Motor neuron (in vitro differentiated cells): ENCODE measurements around the gene PITX1. TPM values are rescaled to one million over a fixed set of nuclear protein-coding genes. Genes with fewer than 3 reads are reported as not detected.
"Not testable (repeated sequence)": the region's sequence is repeated elsewhere in the genome, so short reads cannot be mapped to it uniquely, and the experiment has no call there.

Source experiments
- ATAC-seq, 8 experiments: fragments of 200-7000 bp; cut with Tn5 transposase; replicated peaks in 6 of 8; 2 replicates each; pipeline ENCODE4 v1.8.0; 2021; ENCODE audit warnings: mild to moderate bottlenecking in 8 of 8, moderate library complexity in 8 of 8
- H3K27ac ChIP-seq, 2 donors: fragments of 250-450 bp; sonication (Bioruptor Pico); 2 replicates each; pipeline ENCODE4 v1.9.0; 2021; ENCODE audit warnings: antibody characterized with exemption in 2 of 2, mild to moderate bottlenecking in 2 of 2, moderate library complexity in 1 of 2
- H3K4me1 ChIP-seq, 2 donors: fragments of 250-450 bp; sonication (Bioruptor Pico); replicated peaks in 1 of 2; 2 replicates each; pipeline ENCODE4 v1.6.1; 2021; ENCODE audit warnings: antibody characterized with exemption in 2 of 2, mild to moderate bottlenecking in 2 of 2, moderate library complexity in 1 of 2
- H3K4me3 ChIP-seq, 5 donors: fragments of 250-450 bp; sonication (Bioruptor Pico); 2 replicates each; pipeline ENCODE4 v1.9.0; 2021; ENCODE audit warnings: antibody characterized with exemption in 5 of 5, mild to moderate bottlenecking in 5 of 5, moderate library complexity in 4 of 5
- WGBS, 10 experiments: fragments of 450-650 bp; shearing (Covaris generic); methylation state at CpG; one replicate each; pipeline ENCODE4 v1.0.0; 2022; 5-methylcytosine and 5-hydroxymethylcytosine counted together
- in situ Hi-C, 9 experiments: fragments of 400-800 bp; cut with MboI; loops; one replicate each; pipeline ENCODE4 v1.15.0; 2021; ENCODE audit warnings: low sequenced_read_pairs in 9 of 9, low pct_unique_long_range_greater_than_20kb in 2 of 9; ENCODE audit not compliant: unreplicated experiment in 9 of 9
- total RNA-seq, 8 experiments: library from RNA; unstranded; fragments of 300-600 nt; gene quantifications; 2 replicates each; pipeline versions ENCODE4 v1.2.3 to v1.2.4, GENCODE V29; 2022

PITX1 gene
- total RNA-seq, 8 experiments from 2014 or later: 0.16 to 8.6 (median 0.71) TPM; not detected in 1

GRCh38 chr5:135007749-135008363, 26.2 kb downstream of the PITX1 start:
- 33 to 100% (median 76%) methylated on average over 1 to 5 of the region's 11 CpGs; no CpG with 5 or more reads in 3 of the 10 experiments for WGBS, 10 experiments
- Histone ChIP-seq H3K4me1 (no peaks in the 10 kb centered on the region), H3K27ac (no peak overlapping the region), H3K4me3 (no peak overlapping the region)
- in situ Hi-C loops: no loop called here
- no peak for ATAC-seq

GRCh38 chr5:135007305-135007704, 26.7 kb downstream of the PITX1 start:
- in situ Hi-C loops: no loop called here
- no peak overlapping the region for H3K4me3 ChIP-seq
- H3K4me1 ChIP-seq: no peaks in the 10 kb centered on the region
- no peak overlapping the region for H3K27ac ChIP-seq
- ATAC-seq: no peak
- 40 to 100% (median 80%) methylated on average over 1 to 3 of the region's 9 CpGs; no CpG with 5 or more reads in 7 of the 10 experiments for WGBS, 10 experiments

- WGBS, 10 experiments: 94% methylated on average over 2 of the region's 3 CpGs; no CpG with 5 or more reads in 9 of the 10 experiments
- in situ Hi-C loops: no loop called here
- no peak overlapping the region for H3K4me3 ChIP-seq
- ATAC-seq: no peak
- no peaks in the 10 kb centered on the region for H3K4me1 ChIP-seq
- H3K27ac ChIP-seq: no peak overlapping the region
These were observed 29.0 kb downstream of the PITX1 start for GRCh38 chr5:135005076-135005475.

- 20 to 60% (median 50%) methylated on average over 1 to 3 of the region's 3 CpGs; no CpG with 5 or more reads in 5 of the 10 experiments for WGBS, 10 experiments
- ATAC-seq: no peak
- in situ Hi-C loops: no loop called here
- H3K4me1 ChIP-seq: no peaks in the 10 kb centered on the region
- no peak overlapping the region for H3K27ac ChIP-seq
- no peak overlapping the region for H3K4me3 ChIP-seq
These were observed 29.7 kb downstream of the PITX1 start for GRCh38 chr5:135004376-135004775.

- H3K27ac ChIP-seq, ATAC-seq, in situ Hi-C loops, H3K4me1 ChIP-seq, H3K4me3 ChIP-seq: not testable (repeated sequence)
- WGBS, 10 experiments: 60 to 100% methylated on average over 1 to 2 of the region's 5 CpGs; no CpG with 5 or more reads in 8 of the 10 experiments
These were observed 36.0 kb downstream of the PITX1 start for GRCh38 chr5:134998068-134998467.

DNA sequence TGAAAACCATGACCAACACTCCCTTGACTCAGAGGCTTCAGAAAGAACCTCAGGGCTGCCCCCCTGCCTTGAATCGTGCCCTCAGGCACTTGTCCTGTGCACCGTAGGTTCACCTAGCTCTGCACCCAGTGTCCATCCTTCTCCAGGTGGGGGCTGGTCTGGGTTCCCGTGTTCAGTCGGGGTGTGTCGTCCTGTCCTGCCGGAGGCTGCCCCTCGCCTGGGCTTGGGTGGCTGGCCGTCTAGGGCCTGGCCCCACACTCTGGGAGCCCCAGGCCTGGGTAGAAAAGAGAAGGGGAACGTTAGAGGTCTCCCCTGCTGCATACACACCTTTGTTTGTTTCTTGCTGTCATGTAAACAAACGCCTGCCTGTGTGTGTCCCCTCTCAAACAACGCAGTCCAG, 37.0 kb downstream of the PITX1 start:
- 30 to 100% (median 60%) methylated on average over 1 to 10 of the region's 11 CpGs; no CpG with 5 or more reads in 5 of the 10 experiments for WGBS, 10 experiments
- no peak overlapping the region for H3K27ac ChIP-seq
- ATAC-seq: no peak
- H3K4me1 ChIP-seq: no peaks in the 10 kb centered on the region
- in situ Hi-C loops: no loop called here
- no peak overlapping the region for H3K4me3 ChIP-seq

- in situ Hi-C loops: no loop called here
- H3K4me3 ChIP-seq: no peak overlapping the region
- H3K27ac ChIP-seq: no peak overlapping the region
- ATAC-seq: no peak
- H3K4me1 ChIP-seq: no peaks in the 10 kb centered on the region
- WGBS, 10 experiments: 33 to 100% (median 48%) methylated on average over 1 to 2 of the region's 8 CpGs; no CpG with 5 or more reads in 6 of the 10 experiments
These were observed 38.1 kb downstream of the PITX1 start for GRCh38 chr5:134995850-134996402.

- 60 to 95% (median 81%) methylated on average over 2 of the region's 2 CpGs; no CpG with 5 or more reads in 3 of the 10 experiments for WGBS, 10 experiments
- no peaks in the 10 kb centered on the region for H3K4me1 ChIP-seq
- H3K27ac ChIP-seq: no peak overlapping the region
- in situ Hi-C loops: no loop called here
- no peak for ATAC-seq
- no peak overlapping the region for H3K4me3 ChIP-seq
These were observed 39.4 kb downstream of the PITX1 start for GRCh38 chr5:134994560-134995156.

GRCh38 chr5:134993161-134993560, 40.9 kb downstream of the PITX1 start:
- in situ Hi-C loops: no loop called here
- ATAC-seq: no peak
- Histone ChIP-seq H3K4me3 (no peak overlapping the region), H3K27ac (no peak overlapping the region), H3K4me1 (no peaks in the 10 kb centered on the region)
- 72 to 98% (median 91%) methylated on average over 1 to 2 of the region's 2 CpGs for WGBS, 10 experiments

GRCh38 chr5:134992148-134992547, 41.9 kb downstream of the PITX1 start:
- in situ Hi-C loops: no loop called here
- no peak for ATAC-seq
- 7 to 90% (median 82%) methylated on average over 1 to 5 of the region's 5 CpGs; no CpG with 5 or more reads in 2 of the 10 experiments for WGBS, 10 experiments
- Histone ChIP-seq H3K4me3 (no peak overlapping the region), H3K4me1 (no peaks in the 10 kb centered on the region), H3K27ac (no peak overlapping the region)

DNA sequence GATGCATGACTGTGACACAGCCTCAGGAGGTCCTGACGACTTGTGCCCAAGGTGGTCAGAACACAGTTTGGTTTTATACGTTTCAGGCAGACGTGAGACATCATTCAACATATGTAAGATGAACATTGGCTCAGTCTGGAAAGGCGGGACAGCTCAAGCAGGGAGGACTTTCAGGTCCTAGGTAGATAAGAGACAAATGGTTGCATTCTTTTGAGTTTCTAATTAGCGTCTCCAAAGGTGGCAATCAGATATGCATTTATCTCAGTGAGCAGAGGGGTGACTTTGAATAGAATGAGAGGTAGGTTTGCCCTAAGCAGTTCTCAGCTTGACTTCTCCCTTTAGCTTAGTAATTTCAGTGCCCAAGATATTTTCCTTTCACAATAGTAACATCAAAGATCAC, 43.8 kb downstream of the PITX1 start:
- H3K4me3 ChIP-seq, H3K4me1 ChIP-seq, H3K27ac ChIP-seq, in situ Hi-C loops, ATAC-seq: not testable (repeated sequence)
- WGBS, 10 experiments: 17 to 62% (median 41%) methylated on average over 1 to 4 of the region's 5 CpGs; no CpG with 5 or more reads in 3 of the 10 experiments

DNA sequence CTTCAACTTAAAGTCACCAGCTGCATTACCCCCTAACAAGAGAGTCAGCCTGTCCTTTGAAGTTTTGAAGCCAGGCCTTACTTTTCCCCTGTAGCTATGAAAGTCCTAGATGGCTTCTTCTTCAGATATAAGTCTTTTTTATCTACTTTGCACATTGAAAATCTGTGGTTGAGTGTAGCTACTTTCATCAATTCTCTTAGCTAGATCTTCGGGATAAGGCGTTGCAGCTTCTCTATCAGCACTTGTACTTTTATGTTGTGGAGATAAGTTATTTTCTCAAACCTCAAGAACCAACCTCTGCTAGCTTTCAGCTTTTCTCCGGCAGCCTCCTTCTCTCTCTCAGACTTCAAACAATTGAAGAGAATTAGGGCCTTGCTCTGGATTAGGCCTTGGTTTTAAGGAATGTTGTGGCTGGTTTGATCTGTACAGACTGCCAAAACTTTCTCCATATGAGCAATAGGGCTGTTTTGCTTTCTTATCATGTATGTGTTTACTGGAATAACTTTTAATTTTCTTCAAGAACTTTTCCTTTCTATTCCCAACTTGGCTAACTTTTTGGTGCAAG, 44.7 kb downstream of the PITX1 start:
- 41 to 100% (median 87%) methylated on average over 1 to 3 of the region's 3 CpGs for WGBS, 10 experiments
- no peak overlapping the region for H3K27ac ChIP-seq
- ATAC-seq: no peak
- H3K4me1 ChIP-seq: no peaks in the 10 kb centered on the region
- H3K4me3 ChIP-seq: no peak overlapping the region
- in situ Hi-C loops: no loop called here

- Histone ChIP-seq H3K4me1 (no peaks in the 10 kb centered on the region), H3K27ac (no peak overlapping the region), H3K4me3 (no peak overlapping the region)
- WGBS, 10 experiments: 20 to 100% (median 89%) methylated on average over 1 of the region's 1 CpG; no CpG with 5 or more reads in 1 of the 10 experiments
- in situ Hi-C loops: no loop called here
- no peak for ATAC-seq
These were observed 51.8 kb downstream of the PITX1 start for GRCh38 chr5:134982230-134982629.
